Measurements from ENCODE around the gene UBR7.
"Not testable (repeated sequence)": the region's sequence is repeated elsewhere in the genome, so short reads cannot be mapped to it uniquely, and the experiment has no call there.

The UBR7 gene

DNA sequence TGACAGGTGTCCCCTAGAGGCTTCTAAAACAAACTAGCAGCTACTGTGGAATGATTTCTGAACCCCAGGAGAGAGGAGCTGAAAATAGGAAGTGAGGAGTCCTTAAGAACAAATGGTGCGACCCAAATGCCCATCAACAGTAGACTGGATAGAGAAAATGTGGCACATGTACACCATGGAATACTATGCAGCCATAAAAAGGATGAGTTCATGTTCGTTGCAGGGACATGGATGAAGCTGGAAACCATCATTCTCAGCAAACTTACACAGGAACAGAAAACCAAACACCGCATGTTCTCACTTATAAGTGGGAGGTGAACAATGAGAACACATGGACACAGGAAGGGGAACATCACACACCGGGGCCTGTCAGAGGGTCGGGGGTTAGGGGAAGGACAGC is 26.0 kb downstream of the UBR7 start:
- H3K4me3 ChIP-seq (ENCODE audit: low read depth, low read length); H3K27me3 ChIP-seq (ENCODE audit: control insufficient read depth, insufficient read depth, low read length); H3K9me3 ChIP-seq (ENCODE audit: control insufficient read depth, insufficient read depth, low read length); H3K4me1 ChIP-seq (ENCODE audit: control insufficient read depth, insufficient read depth, low read length); H3K9ac ChIP-seq (ENCODE audit: low read depth, low read length); H3K36me3 ChIP-seq (ENCODE audit: control insufficient read depth, insufficient read depth, low read length): not testable (repeated sequence)

DNA sequence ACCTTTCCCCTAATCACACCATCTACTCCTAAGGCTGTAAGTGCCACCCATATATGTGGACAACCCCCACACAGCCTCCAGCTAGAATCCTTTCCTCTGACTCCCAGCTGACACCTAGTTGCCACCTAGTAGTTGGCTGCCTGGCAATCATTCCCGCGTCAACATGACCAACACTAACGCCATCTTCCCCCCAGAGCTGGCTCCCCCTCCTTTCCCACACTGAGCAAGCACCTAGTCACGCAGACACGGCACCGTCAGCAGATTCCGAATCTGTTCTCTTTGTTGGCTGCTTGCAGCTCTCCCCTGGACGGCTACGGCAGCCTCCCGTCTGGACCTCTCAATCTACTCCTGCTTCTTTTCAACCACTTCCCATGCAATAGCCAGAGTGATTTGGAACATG is 27.7 kb downstream of the UBR7 start:
- H3K9ac ChIP-seq (ENCODE audit: low read depth, low read length): no peak overlapping the region
- no peaks in the 10 kb centered on the region for H3K36me3 ChIP-seq (ENCODE audit: control insufficient read depth, insufficient read depth, low read length)
- H3K4me3 ChIP-seq (ENCODE audit: low read depth, low read length): no peak overlapping the region
- H3K4me1 ChIP-seq (ENCODE audit: control insufficient read depth, insufficient read depth, low read length): no peaks in the 10 kb centered on the region
- H3K9me3 ChIP-seq (ENCODE audit: control insufficient read depth, insufficient read depth, low read length): no peaks in the 10 kb centered on the region
- H3K27me3 ChIP-seq (ENCODE audit: control insufficient read depth, insufficient read depth, low read length): no peaks in the 10 kb centered on the region

DNA sequence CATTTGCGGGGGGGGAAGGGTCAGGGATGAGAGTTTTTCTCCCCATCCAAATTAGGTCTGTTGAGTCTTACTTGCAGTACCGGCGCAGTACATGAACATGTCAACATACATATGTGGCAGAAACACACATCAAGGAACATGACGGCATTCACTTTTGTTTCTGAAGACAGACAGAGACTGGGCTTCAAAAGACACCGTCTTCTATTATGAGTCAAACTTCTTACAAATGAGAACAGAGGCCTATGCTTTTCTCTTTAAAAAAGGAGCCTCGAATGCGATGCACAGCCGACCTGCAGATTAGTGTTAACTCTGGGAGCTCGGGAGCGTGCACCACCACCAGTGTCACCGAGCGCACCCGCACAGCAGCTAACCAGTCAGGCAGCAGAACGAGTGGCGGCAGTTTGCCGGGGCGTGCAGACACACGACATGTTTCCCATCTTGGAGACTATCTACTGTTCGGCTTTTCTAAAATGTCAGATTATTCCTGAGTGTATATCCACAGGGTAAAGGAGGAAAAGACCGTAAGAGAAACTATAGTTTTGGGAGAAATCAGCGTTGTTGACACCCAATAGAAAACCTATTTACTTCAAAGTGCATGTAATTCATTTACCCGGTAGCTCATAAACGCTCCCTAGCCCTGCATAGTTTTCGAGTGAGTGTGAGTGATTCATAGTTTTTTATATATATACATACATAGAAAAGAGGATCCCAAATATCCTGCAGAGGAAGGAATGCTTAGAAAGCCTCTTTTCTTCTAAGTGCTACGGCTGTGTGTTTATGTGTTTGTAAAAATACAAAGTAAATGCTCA is 33.0 kb downstream of the UBR7 start:
- H3K4me3 ChIP-seq (ENCODE audit: low read depth, low read length): no peak overlapping the region
- H3K27me3 ChIP-seq (ENCODE audit: control insufficient read depth, insufficient read depth, low read length): no peaks in the 10 kb centered on the region
- peaks cover 11% of the 10 kb centered on the region for H3K36me3 ChIP-seq (ENCODE audit: control insufficient read depth, insufficient read depth, low read length)
- no peaks in the 10 kb centered on the region for H3K4me1 ChIP-seq (ENCODE audit: control insufficient read depth, insufficient read depth, low read length)
- no peak overlapping the region for H3K9ac ChIP-seq (ENCODE audit: low read depth, low read length)
- no peaks in the 10 kb centered on the region for H3K9me3 ChIP-seq (ENCODE audit: control insufficient read depth, insufficient read depth, low read length)

DNA sequence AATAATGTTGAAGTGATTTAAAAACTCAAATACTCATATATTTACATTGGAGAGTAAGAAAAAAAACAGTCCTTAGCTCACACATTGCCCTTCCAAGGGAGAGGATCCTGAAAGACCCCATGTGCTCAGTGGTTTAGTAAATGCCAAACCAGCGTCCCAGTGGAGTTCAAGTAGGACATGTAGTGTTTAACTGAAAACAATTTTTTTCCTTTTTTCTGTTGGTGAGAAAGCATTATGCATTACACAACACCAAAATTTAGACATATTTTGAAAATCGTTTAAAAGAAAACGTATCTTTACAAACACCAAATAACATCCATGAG is 33.6 kb downstream of the UBR7 start:
- no peak overlapping the region for H3K4me3 ChIP-seq (ENCODE audit: low read depth, low read length)
- H3K4me1 ChIP-seq (ENCODE audit: control insufficient read depth, insufficient read depth, low read length): no peaks in the 10 kb centered on the region
- no peak overlapping the region for H3K9ac ChIP-seq (ENCODE audit: low read depth, low read length)
- peaks cover 15% of the 10 kb centered on the region for H3K36me3 ChIP-seq (ENCODE audit: control insufficient read depth, insufficient read depth, low read length)
- no peaks in the 10 kb centered on the region for H3K9me3 ChIP-seq (ENCODE audit: control insufficient read depth, insufficient read depth, low read length)
- no peaks in the 10 kb centered on the region for H3K27me3 ChIP-seq (ENCODE audit: control insufficient read depth, insufficient read depth, low read length)

DNA sequence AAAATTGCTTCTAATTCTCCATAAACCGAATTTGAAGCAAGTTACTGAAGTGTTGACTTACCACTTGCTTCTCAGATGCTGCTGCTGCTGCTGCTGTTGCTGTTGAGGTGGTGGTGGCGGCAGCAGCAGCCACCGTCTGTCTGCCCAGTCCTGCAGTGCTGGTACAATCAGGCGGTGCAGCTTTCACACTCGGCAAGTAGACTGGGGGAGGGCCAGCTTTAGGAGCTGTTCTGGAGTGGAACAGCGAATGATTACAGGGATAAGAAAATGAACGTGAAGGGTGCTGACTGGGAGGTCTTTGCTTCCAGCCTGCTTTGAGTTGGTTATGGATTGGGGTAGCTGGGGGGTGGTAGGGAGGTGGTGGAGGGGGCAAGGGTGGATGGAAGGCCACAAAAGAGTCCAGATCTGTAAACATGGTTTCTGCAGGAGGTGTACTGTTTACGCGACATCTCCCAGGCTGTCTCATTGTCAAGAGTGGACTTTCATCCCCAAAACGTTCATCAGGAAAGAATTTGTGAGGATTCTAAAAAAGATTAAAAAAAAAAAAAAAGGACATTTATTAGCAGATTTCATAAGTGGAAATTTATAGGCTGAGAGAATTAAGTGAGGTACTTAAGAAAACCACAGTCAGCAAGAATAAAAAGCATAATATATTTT is 38.8 kb downstream of the UBR7 start:
- Histone ChIP-seq H3K4me1 (ENCODE audit: control insufficient read depth, insufficient read depth, low read length) (no peaks in the 10 kb centered on the region), H3K27me3 (ENCODE audit: control insufficient read depth, insufficient read depth, low read length) (no peaks in the 10 kb centered on the region), H3K36me3 (ENCODE audit: control insufficient read depth, insufficient read depth, low read length) (peaks cover 15% of the 10 kb centered on the region), H3K9me3 (ENCODE audit: control insufficient read depth, insufficient read depth, low read length) (no peaks in the 10 kb centered on the region), H3K9ac (ENCODE audit: low read depth, low read length) (no peak overlapping the region), H3K4me3 (ENCODE audit: low read depth, low read length) (no peak overlapping the region)

DNA sequence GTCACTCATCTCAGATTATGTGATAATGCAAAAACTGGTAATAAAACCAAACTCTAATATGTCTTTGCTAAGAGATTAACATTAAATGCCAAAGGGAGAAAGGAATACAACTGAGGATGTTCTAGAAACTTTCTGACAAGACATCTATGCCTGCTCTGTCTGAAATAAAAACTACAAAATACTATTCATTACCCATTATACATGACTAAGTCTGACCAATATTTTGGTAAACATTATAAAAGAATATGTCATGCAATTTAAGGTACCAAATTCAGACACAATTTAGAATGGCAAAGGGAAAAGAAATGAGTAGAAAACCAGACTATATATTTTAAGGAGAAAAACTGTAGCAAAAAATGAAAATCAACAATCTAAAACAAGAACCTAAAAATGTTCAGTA is 39.5 kb downstream of the UBR7 start:
- H3K4me3 ChIP-seq (ENCODE audit: low read depth, low read length): no peak overlapping the region
- H3K36me3 ChIP-seq (ENCODE audit: control insufficient read depth, insufficient read depth, low read length): peaks cover 10% of the 10 kb centered on the region
- no peaks in the 10 kb centered on the region for H3K4me1 ChIP-seq (ENCODE audit: control insufficient read depth, insufficient read depth, low read length)
- H3K9me3 ChIP-seq (ENCODE audit: control insufficient read depth, insufficient read depth, low read length): no peaks in the 10 kb centered on the region
- H3K9ac ChIP-seq (ENCODE audit: low read depth, low read length): no peak overlapping the region
- H3K27me3 ChIP-seq (ENCODE audit: control insufficient read depth, insufficient read depth, low read length): no peaks in the 10 kb centered on the region

DNA sequence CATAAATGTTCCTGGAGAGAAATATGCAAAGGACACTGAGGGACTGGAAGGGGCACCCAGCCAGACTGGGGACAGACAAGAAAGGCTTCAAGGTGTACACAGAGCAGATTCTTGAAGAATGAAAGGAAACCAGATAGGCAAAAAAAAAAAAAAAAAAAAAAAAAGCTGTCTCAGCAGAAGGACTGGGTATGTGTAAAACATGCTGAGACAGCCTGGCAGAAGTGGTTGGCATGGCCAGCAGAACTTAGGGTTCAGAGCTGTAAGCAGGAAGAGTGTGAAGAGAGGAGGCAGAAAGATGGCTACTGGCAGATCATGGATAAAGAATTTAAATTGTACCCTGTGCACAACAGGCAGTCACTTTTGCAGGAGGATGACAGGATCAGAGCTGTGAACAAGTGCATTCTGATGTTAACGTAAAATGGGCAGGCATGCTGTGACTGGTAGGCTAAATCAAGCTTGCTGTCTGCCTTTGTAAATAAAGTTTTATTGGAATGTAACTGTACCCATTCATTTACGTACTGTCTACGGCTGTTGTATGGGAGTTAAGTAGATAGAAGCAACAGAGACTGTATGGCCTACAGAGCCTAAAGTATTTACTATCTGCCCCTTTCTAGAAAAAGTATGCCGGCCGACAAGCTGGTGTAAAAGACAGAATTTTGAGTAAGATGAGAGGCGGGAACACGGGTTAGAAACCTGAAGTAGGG is 42.2 kb downstream of the UBR7 start:
- Histone ChIP-seq H3K4me1 (ENCODE audit: control insufficient read depth, insufficient read depth, low read length) (no peaks in the 10 kb centered on the region), H3K9me3 (ENCODE audit: control insufficient read depth, insufficient read depth, low read length) (no peaks in the 10 kb centered on the region), H3K4me3 (ENCODE audit: low read depth, low read length) (no peak overlapping the region), H3K9ac (ENCODE audit: low read depth, low read length) (no peak overlapping the region), H3K36me3 (ENCODE audit: control insufficient read depth, insufficient read depth, low read length) (peaks cover 6% of the 10 kb centered on the region), H3K27me3 (ENCODE audit: control insufficient read depth, insufficient read depth, low read length) (no peaks in the 10 kb centered on the region)

DNA sequence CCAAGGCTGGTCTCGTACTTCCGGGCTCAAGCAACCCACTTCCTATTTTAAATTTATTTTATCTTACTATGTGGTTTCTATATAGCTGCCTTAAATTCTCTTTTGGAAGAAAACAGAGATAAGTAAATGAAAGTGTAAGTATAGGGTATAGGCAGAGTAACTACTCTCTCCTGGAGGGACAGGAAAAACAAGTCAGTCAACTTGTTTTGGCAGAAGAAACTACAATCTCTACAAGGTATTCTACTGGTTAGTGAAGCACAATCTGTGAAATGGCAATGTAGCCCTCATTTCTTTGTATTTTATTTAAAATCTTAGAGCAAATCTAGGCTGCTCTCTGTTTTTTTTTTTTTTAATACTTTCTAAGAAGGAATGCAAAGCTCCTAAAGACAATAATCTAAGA is 55.4 kb downstream of the UBR7 start:
- no peaks in the 10 kb centered on the region for H3K9me3 ChIP-seq (ENCODE audit: control insufficient read depth, insufficient read depth, low read length)
- H3K9ac ChIP-seq (ENCODE audit: low read depth, low read length): no peak overlapping the region
- H3K27me3 ChIP-seq (ENCODE audit: control insufficient read depth, insufficient read depth, low read length): no peaks in the 10 kb centered on the region
- H3K4me3 ChIP-seq (ENCODE audit: low read depth, low read length): no peak overlapping the region
- no peaks in the 10 kb centered on the region for H3K36me3 ChIP-seq (ENCODE audit: control insufficient read depth, insufficient read depth, low read length)
- no peaks in the 10 kb centered on the region for H3K4me1 ChIP-seq (ENCODE audit: control insufficient read depth, insufficient read depth, low read length)

DNA sequence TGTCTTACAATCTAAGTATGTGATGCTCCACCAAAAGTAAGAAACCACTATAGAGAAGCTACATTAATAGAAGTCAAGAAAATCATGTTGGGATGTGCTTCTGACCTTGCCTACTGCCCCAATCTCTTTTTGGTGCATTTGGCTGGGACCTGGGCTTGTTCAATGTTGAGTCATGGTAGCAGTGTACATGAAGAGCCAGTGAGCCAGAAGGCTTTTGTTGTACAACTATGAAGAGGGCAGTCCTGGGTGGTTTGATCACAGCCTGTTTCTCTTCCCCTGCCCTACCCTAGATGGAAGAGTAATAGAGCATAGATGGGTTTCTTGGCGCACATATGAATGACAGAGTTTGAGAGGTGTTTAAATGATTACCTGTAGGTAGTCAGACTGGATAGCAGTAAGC is 56.4 kb downstream of the UBR7 start:
- H3K4me3 ChIP-seq (ENCODE audit: low read depth, low read length): no peak overlapping the region
- no peak overlapping the region for H3K9ac ChIP-seq (ENCODE audit: low read depth, low read length)

DNA sequence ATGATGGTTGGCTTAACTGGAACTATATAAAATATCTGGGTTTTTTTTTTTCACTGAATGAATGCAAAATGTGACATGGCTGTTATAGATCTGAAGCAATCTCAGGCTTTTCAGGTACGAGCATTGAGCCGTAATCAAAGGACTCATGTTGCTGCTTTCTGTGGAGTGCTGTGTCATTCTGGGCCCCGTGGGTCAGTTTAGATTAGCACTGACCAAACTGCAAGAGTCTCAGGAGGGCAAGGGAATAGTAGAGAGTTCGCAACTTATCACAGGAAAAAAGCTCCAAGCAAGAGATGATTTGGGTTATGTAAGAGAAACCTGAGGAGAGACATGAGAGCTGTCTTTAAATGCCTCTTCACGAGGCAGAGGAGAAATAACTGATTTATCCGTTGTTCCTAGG is 59.1 kb downstream of the UBR7 start:
- H3K4me3 ChIP-seq (ENCODE audit: low read depth, low read length): no peak overlapping the region
- H3K27me3 ChIP-seq (ENCODE audit: control insufficient read depth, insufficient read depth, low read length): no peaks in the 10 kb centered on the region
- no peaks in the 10 kb centered on the region for H3K9me3 ChIP-seq (ENCODE audit: control insufficient read depth, insufficient read depth, low read length)
- H3K36me3 ChIP-seq (ENCODE audit: control insufficient read depth, insufficient read depth, low read length): no peaks in the 10 kb centered on the region
- no peak overlapping the region for H3K9ac ChIP-seq (ENCODE audit: low read depth, low read length)
- no peaks in the 10 kb centered on the region for H3K4me1 ChIP-seq (ENCODE audit: control insufficient read depth, insufficient read depth, low read length)

More for the DNA sequence above, 56.4 kb downstream of the UBR7 start:
- no peaks in the 10 kb centered on the region for H3K36me3 ChIP-seq (ENCODE audit: control insufficient read depth, insufficient read depth, low read length)
- H3K9me3 ChIP-seq (ENCODE audit: control insufficient read depth, insufficient read depth, low read length): no peaks in the 10 kb centered on the region
- no peaks in the 10 kb centered on the region for H3K4me1 ChIP-seq (ENCODE audit: control insufficient read depth, insufficient read depth, low read length)
- no peaks in the 10 kb centered on the region for H3K27me3 ChIP-seq (ENCODE audit: control insufficient read depth, insufficient read depth, low read length)

DNA sequence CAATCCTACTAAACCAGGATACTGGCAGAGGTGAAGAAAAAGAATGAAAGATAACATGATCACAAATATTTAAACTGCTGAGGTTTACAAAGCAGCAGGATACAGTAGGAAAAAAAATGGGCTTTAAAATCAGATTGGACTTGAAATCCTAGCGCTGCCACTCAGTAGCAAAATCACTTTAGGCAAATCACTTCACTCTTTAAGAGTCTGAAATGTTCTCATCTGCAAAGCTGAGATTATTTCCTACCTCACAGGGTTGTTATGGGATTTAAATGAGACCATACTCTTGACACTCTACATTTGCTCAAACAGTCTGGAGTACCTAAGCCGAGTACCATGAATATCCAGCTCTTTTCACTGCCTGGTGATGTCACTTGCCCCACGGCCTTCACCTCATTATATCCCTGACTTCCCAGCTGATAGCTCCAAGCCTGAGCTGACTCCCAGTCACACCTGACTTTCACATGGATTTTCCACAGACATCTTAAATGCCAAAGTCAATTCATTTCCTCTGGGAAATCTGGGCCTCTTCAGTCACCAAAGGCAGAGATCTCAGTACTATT is 60.2 kb downstream of the UBR7 start:
- Histone ChIP-seq H3K4me1 (ENCODE audit: control insufficient read depth, insufficient read depth, low read length) (no peaks in the 10 kb centered on the region), H3K36me3 (ENCODE audit: control insufficient read depth, insufficient read depth, low read length) (no peaks in the 10 kb centered on the region), H3K4me3 (ENCODE audit: low read depth, low read length) (no peak overlapping the region), H3K9ac (ENCODE audit: low read depth, low read length) (no peak overlapping the region), H3K27me3 (ENCODE audit: control insufficient read depth, insufficient read depth, low read length) (no peaks in the 10 kb centered on the region), H3K9me3 (ENCODE audit: control insufficient read depth, insufficient read depth, low read length) (no peaks in the 10 kb centered on the region)

DNA sequence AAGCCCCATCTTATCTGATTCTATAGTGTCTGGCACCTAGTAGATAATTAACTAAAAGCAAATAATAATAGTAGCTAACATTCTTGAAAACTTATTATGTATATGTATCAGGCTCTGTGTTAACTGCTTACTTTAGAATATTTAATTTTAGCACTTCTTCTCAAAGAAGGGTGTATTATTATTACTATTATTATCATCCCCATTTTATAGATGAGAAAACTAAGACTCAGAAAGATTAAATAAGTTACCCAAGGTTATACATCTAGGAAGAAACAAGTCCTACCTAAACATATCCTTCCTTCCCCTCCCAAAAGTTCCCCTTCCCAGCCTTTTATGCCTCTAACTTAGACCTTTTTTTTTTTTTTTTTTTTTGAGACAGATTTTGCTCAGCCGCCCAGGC is 61.4 kb downstream of the UBR7 start:
- H3K27me3 ChIP-seq (ENCODE audit: control insufficient read depth, insufficient read depth, low read length): no peaks in the 10 kb centered on the region
- no peaks in the 10 kb centered on the region for H3K4me1 ChIP-seq (ENCODE audit: control insufficient read depth, insufficient read depth, low read length)
- H3K4me3 ChIP-seq (ENCODE audit: low read depth, low read length): no peak overlapping the region
- no peaks in the 10 kb centered on the region for H3K36me3 ChIP-seq (ENCODE audit: control insufficient read depth, insufficient read depth, low read length)
- no peaks in the 10 kb centered on the region for H3K9me3 ChIP-seq (ENCODE audit: control insufficient read depth, insufficient read depth, low read length)
- no peak overlapping the region for H3K9ac ChIP-seq (ENCODE audit: low read depth, low read length)

All from iPS-15b (cell line).